Lung microvascular endothelial cell (primary cell): ENCODE results near the gene PTPRN2. TPM values are rescaled to one million over a fixed set of nuclear protein-coding genes. Genes with fewer than 3 reads are reported as not detected.
"Not testable (repeated sequence)": the region's sequence is repeated elsewhere in the genome, so short reads cannot be mapped to it uniquely, and the experiment has no call there.

Experiments used
- DNase-seq, 2 donors: peaks; one replicate each; pipeline versions ENCODE4 v3.0.0 to v3.0.0-alpha.2; 2010; ENCODE audit warnings: low read depth in 2 of 2
- total RNA-seq: library from RNA; depleted of rRNA; stranded (reverse); fragments of >200 nt; gene quantifications from 2 replicates; pipeline ENCODE4 v1.2.1, GENCODE V29; 2014

PTPRN2 gene
- total RNA-seq, 1 donor from 2014 or later, result 4.6 TPM

DNA sequence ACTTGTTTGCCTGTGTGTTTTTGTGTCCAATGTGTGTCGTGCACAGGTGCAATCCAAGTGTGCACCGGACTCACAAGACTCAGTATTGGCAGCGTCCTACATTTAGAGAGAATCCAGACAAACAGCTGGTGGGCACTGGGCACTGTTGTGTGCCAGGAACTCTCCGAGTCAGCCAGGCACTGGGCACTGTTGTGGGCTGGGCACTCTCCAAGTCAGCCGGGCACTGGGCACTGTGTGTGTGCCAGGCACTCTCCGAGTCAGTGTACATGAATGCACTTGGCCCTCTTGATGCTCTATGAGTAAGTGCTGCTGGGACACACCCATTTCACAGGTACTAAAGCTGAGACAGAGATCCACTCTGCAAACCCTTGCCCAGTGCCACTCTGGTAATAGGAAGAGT lies 303.5 kb downstream of the PTPRN2 start:
- no peak for DNase-seq

DNA sequence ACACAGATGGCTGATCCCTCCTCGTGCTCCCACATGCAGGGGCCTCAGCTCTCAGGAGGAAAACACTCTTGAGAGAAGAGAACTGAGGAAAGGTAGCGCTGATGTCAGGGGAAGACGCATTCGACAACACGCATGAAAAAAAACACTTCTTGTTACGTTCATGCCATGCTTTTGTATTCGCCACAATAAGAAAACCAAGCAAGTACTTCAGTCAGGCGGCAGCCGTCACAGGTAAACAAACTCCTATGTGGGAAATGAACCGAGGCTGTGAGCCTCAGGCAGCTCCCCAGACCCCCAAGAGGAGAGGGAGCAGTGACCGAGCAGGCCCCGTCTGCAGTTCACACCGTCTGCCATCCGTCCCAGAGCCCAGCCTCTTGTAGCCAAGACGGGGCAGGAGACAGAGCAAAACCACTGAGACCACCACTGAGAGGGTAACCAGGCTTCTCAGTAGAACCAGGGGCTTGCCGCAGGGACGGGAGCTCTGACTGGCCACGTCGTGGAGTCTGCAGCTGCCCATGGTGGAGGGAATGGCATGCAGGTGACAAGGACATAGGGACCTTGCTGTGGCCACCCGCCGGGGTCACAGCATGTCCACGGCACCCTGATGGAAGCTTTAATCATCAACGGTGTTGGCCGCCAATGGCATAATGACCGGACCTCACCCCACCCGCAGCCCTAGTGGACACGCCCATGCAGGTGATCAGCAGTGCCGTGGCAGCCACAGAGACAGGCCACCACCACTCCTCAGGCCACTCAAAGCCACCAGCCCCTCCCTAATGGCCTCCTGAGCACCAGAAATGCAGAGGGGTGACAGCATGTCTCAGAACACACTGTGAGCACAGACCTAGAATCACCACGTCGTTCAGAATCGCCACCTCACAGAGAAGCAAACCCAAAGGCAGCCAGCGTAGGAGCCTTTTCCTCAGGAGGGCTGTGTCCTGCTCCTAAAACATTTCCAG lies 304.3 kb downstream of the PTPRN2 start:
- no peak for DNase-seq

DNA sequence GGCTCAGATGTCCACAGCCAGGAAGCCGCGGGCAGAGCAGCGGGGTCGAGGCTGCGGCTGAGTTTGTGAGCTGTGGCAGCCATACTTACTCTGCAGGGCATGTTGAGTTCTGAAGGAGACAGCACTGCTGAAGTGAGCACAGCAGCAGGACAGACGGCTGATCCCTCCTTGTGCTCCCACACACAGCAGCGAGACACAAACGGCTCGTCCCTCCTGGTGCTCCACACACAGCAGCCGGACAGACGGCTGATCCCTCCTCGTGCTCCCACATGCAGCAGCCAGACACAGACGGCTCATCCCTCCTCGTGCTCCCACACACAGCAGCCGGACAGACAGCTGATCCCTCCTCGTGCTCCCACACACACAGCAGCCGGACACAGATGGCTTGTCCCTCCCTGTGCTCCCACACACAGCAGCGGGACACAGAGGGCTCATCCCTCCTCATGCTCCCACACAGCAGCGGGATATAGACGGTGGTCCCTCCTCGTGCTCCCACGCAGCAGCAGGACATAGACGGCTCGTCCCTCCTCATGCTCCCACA lies 305.1 kb downstream of the PTPRN2 start:
- no peak for DNase-seq

DNA sequence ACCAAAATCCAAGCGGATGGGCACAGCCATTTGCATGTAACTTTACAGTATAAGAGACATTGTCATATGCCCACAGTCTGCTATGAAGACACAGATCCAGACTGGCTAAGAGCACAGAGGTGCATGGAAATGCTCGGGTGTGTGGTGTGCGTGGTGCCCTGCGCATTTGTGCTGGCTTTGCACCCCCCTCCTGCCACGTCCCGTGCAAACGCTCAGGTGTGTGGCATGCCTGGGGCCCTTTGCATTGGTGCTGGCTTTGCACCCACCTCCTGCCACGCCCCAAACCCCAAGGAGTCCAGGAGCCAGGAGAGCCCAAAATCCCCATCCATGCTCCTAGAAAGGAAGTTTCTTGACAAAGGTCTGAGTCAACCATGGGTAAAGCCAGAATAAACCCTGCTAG lies 306.2 kb downstream of the PTPRN2 start:
- no peak for DNase-seq

DNA sequence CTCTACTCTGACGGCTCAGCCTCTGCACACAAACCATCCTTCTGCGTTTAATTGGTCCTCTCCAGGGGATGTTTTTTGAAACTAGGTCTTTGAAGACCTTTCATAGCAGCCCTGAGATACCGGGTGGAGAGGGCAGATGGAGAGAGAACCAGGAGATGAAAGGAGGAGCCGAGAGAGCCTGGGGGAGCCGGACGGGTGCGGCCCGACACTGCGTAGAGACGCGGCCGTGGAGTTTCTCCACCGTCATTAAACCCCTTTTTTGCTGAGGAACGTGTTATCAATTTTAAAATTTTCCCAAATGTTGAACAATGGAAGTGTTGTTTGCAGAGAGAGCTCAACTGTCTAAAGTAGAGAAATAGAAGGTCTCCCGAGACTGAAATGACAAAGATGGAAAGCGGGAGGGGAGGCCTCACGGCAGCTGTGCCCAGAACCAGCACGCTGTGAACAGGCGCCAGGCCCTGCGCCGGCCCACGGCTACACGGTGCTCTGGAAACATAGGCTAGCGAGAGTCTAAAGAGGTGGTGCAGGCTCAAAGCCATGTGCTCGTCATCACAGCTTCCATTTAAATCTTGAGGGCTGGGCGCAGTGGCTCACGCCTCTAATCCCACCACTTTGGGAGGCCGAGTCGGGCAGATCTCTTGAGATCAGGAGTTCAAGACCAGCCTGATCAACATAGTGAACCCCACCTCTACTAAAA lies 307.0 kb downstream of the PTPRN2 start:
- DNase-seq, result no peak

DNA sequence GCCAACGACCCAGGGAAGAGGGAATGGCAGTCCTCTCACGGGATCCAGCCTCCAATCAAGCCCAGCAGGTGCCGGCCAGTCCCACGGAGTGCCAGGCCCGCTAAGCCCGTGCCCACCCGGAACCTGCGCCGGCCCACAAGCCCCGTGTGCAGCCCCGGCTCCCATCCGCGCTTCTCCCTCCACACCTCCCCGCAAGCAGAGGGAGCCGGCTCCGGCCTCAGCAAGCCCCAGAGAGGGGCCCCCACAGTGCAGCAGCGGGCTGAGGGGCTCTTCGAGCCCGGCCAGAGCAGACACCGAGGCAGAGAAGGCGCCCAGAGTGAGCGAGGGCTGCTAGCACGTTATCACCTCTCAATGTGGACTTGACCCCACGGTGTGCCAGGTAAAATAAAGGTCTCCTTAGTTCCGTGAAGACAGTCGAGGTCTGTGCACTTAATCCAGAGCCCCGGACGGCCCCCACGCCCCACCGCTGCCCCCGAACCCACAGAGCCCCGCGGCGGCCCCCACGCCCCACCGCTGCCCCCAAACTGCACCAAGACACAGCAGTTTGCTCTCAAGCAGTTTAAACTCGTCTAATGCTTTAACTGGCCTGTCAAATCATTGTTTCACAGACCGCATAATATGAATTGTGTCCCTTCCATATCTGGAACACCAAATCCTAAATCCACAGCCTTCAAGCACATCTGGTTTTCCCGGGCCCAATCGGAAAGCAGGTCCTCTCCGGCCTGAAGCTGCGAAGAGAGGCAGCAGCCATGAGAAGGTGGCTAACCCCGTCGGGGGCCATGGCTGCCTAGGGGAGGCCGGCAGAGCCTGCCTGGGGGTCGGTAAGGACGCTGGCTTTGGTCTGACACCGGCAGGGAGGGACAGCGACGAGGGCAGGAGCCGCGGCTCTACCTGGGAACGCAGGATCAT lies 307.8 kb downstream of the PTPRN2 start:
- DNase-seq, result no peak

DNA sequence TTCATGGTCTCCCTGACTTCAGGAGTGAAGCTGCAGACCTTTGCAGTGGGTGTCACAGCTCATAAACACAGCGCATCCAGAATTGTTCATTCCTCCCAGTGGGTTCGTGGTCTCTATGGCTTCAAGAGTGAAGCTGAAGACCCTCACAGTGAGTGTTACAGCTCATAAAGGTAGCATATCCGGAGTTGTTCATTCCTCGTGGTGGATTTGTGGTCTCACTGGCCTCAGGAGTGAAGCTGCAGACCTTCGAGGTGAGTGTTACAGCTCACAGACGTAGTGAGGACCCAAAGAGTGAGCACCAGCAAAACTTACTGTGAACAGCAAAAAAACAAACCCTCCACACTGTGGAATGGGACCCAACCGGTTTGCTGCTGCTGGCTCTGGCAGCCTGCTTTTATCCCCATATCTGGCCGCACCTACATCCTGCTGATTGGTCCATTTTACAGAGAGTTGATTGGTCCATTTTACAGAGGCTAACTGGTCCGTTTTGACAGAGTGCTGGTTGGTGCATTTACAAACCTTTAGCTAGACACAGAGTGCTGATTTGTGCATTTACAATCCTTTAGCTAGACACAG lies 308.8 kb downstream of the PTPRN2 start:
- DNase-seq, result no peak

DNA sequence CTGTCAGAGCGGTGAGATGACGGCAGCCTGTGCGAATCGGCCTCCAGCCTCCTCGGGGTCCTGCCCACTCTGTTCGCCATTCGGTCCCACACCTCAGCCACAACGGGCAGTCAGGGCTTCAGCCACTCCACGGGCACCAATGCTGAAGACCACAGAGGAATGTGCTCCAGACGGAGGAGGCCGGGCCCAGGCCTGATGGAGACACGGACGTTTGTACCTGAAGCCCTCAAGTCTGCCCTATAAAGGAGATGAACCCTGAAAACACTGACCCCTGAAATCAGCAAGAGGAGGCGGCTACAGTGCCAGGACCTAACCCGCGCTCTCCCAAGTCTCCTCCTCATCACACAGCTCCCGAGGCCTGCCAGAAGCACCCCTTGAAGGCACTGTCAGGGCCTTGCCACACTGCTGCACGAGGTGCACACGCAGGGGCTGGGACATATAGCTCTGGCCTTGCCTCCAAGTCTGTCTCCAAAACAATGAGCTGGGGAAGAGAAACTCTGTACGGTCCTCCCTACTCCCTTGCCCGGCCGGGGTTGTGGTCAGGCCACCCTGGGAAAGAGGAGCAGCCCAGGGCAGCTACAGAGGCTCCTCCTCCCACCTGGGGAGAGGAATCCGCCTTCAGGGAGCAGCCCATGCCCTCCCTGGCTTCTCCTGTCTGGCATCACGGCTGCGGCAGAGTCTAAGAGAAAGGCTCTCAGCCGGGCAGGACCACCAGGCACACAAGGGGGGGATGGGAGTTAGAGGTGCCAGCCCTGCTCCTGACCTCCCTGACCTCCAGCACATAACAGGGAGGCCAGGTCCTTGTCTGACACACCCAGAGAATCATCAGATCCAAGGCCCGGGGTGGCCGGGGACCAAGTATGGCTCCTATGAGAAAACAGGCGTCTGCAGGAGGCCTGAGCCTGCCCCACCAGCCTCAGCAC lies 310.1 kb downstream of the PTPRN2 start:
- no peak for DNase-seq

DNA sequence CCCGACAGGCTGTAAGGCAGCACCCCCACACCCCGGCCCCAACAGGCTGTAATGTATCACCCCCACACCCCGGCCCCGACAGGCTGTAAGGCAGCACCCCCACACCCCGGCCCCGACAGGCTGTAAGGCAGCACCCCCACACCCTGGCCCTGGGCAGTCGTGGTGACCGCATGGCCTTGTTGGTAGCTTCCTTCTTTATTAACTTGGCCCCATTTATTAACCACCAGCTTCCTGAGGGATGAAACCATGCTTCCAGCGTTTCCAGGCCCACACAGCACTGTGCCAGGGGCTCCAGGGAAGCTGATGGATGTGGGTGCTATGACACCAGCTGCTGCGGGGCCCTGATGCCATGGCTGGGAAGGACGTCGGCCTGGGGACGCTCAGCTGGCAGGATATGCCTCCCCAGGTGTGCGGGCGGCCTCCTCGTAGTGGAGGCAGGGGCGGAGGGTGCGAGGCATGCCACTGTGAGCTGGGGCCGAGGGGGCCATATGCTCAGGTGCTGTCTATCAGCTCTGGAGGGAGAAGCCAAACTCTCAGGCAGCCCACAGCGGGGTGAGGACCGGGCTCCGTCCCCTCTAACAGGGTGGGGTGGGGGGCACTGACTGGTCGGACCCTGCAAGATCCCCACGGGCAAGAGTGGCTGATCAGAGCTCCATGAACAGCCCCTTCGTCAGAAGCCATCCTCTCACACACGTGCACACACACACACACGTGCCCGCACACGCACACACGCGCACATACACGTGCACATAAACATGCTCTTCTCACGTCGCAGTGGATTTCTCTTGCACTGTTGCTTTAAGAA lies 311.0 kb downstream of the PTPRN2 start:
- DNase-seq, result no peak

DNA sequence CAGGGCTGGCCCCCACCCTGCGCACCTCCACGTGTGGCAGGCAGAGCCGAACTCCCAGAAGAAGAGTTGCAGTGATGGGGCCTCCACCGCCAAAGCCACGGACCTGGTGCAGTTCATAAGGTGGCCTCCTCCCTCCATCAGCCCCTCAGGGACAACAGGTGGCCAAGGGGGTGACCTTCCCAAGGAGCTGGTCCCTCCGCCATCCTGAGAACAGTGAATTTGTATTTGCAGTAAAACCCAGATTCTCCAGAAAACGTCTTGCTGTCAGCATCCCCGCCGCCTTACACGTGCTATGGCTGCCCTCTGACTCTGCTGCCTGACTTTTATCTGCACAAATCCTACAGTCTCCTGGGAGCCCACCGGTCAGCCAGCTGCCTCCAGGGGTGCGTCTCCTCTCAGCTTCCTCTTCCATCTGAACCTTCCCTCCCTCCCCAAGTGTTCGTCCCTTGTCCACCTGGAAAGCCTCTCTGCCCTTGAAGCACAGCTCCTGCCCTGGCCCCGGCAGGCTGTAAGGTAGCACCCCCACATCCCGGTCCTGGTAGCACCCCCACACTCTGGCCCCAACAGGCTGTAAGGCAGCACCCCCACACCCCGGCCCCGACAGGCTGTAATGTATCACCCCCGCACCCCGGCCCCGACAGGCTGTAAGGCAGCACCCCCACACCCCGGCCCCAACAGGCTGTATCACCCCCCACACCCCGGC lies 311.8 kb downstream of the PTPRN2 start:
- DNase-seq, result no peak

DNA sequence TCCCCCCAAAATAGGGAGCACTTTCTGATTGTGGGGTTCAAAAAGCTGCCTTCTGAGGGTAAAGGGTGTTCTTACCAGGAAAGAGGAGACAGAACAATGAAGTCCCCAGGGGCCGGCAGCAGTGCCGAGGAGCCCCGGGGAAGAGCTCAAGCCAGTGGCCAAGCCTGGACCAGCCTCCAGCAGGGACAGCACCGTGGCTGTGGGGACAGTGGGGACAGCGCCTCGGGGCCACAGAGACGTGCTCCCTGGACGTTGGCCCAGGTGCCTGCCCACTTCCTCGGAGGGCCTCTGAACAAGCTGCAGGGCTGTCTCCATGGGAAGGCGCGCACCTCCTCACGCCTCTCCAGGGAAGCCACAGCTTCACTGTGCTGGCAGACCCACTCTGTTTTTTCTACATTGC lies 312.6 kb downstream of the PTPRN2 start:
- no peak for DNase-seq

DNA sequence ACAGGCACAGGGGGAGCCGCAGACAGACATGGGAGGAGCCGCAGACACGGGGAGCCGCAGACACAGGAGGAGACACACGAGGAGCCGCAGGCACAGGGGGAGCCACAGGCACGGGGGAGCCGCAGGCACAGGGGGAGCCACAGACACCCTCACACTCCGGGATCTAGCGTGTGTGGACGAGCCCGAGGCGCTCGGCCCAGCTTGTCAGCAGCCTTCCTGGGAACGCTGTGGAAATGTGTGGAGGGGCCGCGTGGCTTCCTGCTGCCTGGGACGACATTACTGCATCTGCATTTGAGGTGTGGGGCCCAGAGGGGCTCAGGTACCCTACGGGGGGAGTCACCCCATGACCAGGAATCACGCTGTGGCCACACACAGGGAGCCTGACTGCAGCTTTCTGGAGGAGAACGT lies 313.2 kb downstream of the PTPRN2 start:
- DNase-seq, result no peak

DNA sequence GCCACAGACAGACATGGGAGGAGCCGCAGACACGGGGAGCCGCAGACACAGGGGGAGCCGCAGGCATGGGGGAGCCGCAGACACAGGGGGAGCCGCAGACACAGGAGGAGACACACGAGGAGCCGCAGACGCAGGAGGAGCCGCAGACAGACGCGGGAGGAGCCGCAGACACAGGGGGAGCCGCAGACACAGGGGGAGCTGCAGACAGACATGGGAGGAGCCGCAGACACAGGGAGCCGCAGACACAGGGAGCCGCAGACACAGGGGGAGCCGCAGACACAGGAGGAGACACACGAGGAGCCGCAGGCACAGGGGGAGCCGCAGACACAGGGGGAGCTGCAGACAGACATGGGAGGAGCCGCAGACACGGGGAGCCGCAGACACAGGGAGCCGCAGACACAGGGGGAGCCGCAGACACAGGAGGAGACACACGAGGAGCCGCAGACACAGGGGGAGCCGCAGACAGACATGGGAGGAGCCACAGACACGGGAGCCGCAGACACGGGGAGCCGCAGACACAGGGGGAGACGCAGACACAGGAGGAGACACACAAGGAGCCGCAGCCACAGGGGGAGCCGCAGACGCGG lies 313.8 kb downstream of the PTPRN2 start:
- not testable (repeated sequence) for DNase-seq

DNA sequence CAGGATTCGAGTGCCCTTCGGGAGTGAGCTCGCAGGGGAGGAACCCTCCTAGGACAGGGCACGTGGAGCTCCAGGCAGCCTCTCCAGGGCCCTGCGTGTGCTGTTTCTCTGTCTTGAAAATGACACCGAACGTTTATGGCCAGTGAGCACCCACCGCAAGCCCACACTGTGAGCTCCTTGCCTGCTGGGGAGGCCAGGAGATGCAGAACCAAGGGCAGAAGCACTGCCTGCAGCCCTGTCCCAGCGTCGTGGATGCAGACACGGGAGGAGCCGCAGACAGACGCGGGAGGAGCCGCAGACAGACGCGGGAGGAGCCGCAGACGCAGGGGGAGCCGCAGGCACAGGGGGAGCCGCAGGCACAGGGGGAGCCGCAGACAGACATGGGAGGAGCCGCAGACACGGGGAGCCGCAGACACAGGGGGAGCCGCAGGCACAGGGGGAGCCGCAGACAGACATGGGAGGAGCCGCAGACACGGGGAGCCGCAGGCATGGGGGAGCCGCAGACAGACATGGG lies 314.4 kb downstream of the PTPRN2 start:
- no peak for DNase-seq

DNA sequence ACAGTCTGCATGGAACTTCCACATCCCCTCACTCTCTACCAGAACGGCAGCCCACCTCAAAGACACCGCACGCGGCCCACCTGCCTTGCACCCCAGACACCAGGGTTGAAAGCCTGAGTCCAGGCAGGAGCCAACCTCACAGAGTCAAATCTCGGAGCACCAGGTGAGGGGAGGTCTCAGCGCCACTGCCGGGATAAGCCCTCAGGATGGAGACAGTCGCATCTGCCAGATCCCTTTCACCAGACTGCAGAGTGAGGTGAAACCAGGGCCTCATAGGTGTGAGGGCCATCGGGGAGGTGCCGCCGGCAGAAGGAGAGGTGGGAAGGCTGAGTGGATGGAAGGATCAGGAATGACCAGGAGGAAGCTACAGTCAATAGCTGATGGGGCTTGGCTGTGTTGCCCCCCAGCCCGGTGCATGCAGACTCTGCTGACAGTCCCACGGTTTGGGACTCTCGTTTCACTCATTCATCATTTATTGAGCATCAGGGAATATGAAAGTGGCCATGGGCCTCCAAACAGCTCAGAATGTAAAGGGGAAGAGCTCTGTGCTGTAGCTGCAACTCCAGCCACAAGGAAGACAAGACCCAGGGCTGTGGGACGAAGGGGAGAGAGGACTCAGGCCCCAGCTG lies 315.0 kb downstream of the PTPRN2 start:
- DNase-seq, result no peak

DNA sequence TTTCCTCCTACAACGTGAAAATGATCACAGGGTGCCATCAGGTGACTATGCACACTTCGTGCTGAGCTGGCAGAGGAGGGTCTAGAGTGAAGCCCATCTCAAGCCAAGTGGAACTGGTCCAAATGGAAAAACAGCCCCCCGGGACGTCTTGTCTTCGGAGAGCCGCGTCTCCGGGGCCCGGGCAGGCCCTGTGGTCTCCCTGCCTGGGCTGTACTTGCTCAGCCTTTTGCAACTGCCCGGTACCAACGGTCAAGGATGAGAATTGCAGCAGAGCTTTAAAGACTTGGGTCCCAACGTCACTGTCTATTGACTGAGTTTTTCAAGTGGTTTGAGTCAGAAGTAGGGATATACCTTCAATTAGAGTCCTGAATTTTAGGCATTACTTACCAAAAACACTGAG lies 315.5 kb downstream of the PTPRN2 start:
- DNase-seq, result no peak

DNA sequence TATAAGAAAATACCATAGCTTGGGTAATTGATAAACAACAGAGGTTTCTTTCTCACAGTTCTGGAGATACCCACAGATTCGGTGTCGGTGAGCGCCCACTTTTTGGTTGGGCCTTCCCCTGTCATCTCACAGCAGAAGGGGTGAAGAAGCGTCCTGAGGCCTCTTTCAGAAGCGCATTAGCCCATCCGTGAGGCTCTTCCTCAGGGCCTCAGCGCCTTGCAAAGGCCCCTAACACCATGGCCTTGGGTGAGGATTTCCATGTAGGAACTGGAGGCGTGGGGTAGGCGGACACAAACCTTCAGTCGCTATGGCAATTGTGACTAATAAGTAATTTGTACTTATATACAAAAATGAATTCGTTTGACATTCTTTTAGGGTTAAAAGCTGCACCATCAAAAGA lies 316.0 kb downstream of the PTPRN2 start:
- no peak for DNase-seq
